Smooth muscle cell (in vitro differentiated cells): ENCODE measurements around the gene NUP210L. TPM values are rescaled to one million over a fixed set of nuclear protein-coding genes. Genes with fewer than 3 reads are reported as not detected.
A peak's percentile ranks its signal among the peaks of the same experiment; 100 is the strongest.

Experiments used
- DNase-seq: peaks from one replicate; lab custom pipeline; 2025; ENCODE audit not compliant: unreplicated experiment; lab: John Stamatoyannopoulos, UW
- H2AFZ ChIP-seq: fragments of 200-600 bp; sonication (generic); 2 replicates; pipeline ENCODE4 v1.6.0; 2016; ENCODE audit warnings: antibody characterized with exemption, low read depth, mild to moderate bottlenecking
- H3F3A ChIP-seq: fragments of 200-600 bp; sonication (generic); 2 replicates; pipeline ENCODE4 v1.6.0; 2017; ENCODE audit warnings: antibody characterized with exemption, low read depth
- H3K27ac ChIP-seq: fragments of 200-600 bp; sonication (generic); 2 replicates; pipeline ENCODE4 v1.5.1; 2016; ENCODE audit warnings: low read depth, mild to moderate bottlenecking
- H3K27me3 ChIP-seq: fragments of 200-600 bp; sonication (generic); 2 replicates; pipeline ENCODE4 v1.6.1; 2016; ENCODE audit warnings: low read depth, mild to moderate bottlenecking
- H3K36me3 ChIP-seq: fragments of 200-600 bp; sonication (generic); 2 replicates; pipeline ENCODE4 v1.5.1; 2016; ENCODE audit warnings: low read depth
- H3K4me1 ChIP-seq: fragments of 200-600 bp; sonication (generic); 2 replicates; pipeline ENCODE4 v1.5.1; 2016; ENCODE audit warnings: low read depth
- H3K4me2 ChIP-seq: fragments of 200-600 bp; sonication (generic); 2 replicates; pipeline ENCODE4 v1.6.0; 2016; ENCODE audit warnings: mild to moderate bottlenecking
- H3K4me3 ChIP-seq: fragments of 200-600 bp; sonication (generic); 2 replicates; pipeline ENCODE4 v1.5.1; 2016; ENCODE audit warnings: mild to moderate bottlenecking
- H3K79me2 ChIP-seq: fragments of 200-600 bp; sonication (generic); 2 replicates; pipeline ENCODE4 v1.6.0; 2016; ENCODE audit warnings: low read depth, mild to moderate bottlenecking
- H3K9ac ChIP-seq: fragments of 200-600 bp; sonication (generic); 2 replicates; pipeline ENCODE4 v1.6.0; 2016; ENCODE audit warnings: low read depth
- H3K9me3 ChIP-seq: fragments of 200-600 bp; sonication (generic); replicated peaks from 2 replicates; pipeline ENCODE4 v1.5.1; 2016; ENCODE audit warnings: low read depth
- H4K20me1 ChIP-seq: fragments of 200-600 bp; sonication (generic); 2 replicates; pipeline ENCODE4 v1.6.0; 2016; ENCODE audit warnings: low read depth
- CTCF ChIP-seq: fragments of 200-600 bp; sonication (generic); IDR thresholded peaks from 2 replicates; pipeline ENCODE4 v1.5.1; 2017; ENCODE audit warnings: borderline replicate concordance, mild to moderate bottlenecking, antibody characterized with exemption; ENCODE audit not compliant: insufficient read depth, poor library complexity, severe bottlenecking
- WGBS: methylation state at CpG from one replicate; pipeline ENCODE4 v1.1.7; 2016; ENCODE audit warnings: low lambda C conversion rate; 5-methylcytosine and 5-hydroxymethylcytosine counted together
- polyA plus RNA-seq: library from polyadenylated mRNA; unstranded; fragments of >200 nt; fragmentation: Nextera tagmentation; extraction: Ambion mirVana; gene quantifications from 2 replicates; pipeline ENCODE4 v1.2.1, GENCODE V29; 2016
- total RNA-seq: library from RNA; depleted of rRNA; stranded (reverse); fragments of >200 nt; gene quantifications from 2 replicates; pipeline ENCODE4 v1.2.3, GENCODE V29; 2014

NUP210L gene
- total RNA-seq, result 0.90 TPM in 1 of 2 replicates, not detected in the other
- 0.15 TPM in 1 of 2 replicates, not detected in the other for polyA plus RNA-seq

GRCh38 chr1:154154534-154155191 is at the start of gene NUP210L:
Gene NUP210L, minus strand, starts transcription at chr1:154155073.
- H3K27ac ChIP-seq, result peak within 1 kb of the TSS; percentile 73
- H3K27me3 ChIP-seq, result no peaks in the 10 kb centered on the region

DNA sequence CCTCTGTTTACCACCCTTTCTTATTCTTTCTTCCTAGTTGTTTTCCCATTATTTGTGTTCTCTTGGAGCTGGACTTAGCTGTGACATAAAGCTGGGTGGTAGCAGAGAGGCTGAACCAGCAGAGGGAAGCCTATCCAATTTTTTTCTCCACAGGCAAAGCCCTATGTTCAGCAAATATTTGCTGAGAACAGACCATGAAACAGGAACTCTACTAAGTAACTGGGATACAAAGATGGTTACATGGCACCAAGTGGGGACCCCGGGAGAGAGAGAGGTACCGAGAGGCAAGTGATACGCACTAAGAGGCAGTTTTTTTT is 44.6 kb upstream of the NUP210L start:
- Histone ChIP-seq H3K79me2 (no peaks in the 10 kb centered on the region), H3K4me1 (no peaks in the 10 kb centered on the region), H2AFZ (peak overlapping the region; percentile 20), H3K27me3 (peaks cover 6% of the 10 kb centered on the region), H3K27ac (no peak overlapping the region), H3F3A (no peaks in the 10 kb centered on the region), H4K20me1 (no peaks in the 10 kb centered on the region), H3K9me3 (no peaks in the 10 kb centered on the region), H3K9ac (no peak overlapping the region), H3K4me2 (peak overlapping the region; percentile 74), H3K36me3 (no peaks in the 10 kb centered on the region), H3K4me3 (no peak overlapping the region)
- no peak for DNase-seq
- TF ChIP-seq CTCF, result no peak
- 93% methylated on average over 3 of the region's 3 CpGs for WGBS

More at GRCh38 chr1:154154534-154155191, at the start of gene NUP210L:
- TF ChIP-seq CTCF, result no peak
- Histone ChIP-seq H3K9me3 (no peaks in the 10 kb centered on the region), H2AFZ (no peak within 1 kb of the TSS), H3K4me3 (no peak within 1 kb of the TSS), H3K36me3 (peaks cover 2% of the 10 kb centered on the region), H3K4me2 (peak within 1 kb of the TSS; percentile 18), H3K79me2 (no peaks in the 10 kb centered on the region), H3K9ac (no peak within 1 kb of the TSS), H4K20me1 (peaks cover 31% of the 10 kb centered on the region), H3F3A (peaks cover 36% of the 10 kb centered on the region), H3K4me1 (peaks cover 13% of the 10 kb centered on the region)
- no peak for DNase-seq
- 85% methylated on average over 29 of the region's 29 CpGs for WGBS

- no peak for DNase-seq
- no peak overlapping the region for H3K9ac ChIP-seq
These were observed 44.1 kb upstream of the NUP210L start for GRCh38 chr1:154198756-154199562.

More at GRCh38 chr1:154198756-154199562, 44.1 kb upstream of the NUP210L start:
- H3K9me3 ChIP-seq, result no peaks in the 10 kb centered on the region
- H2AFZ ChIP-seq, result peak overlapping the region; percentile 20
- no peaks in the 10 kb centered on the region for H3K36me3 ChIP-seq
- peak; percentile 51 for TF ChIP-seq CTCF
- no peaks in the 10 kb centered on the region for H3K79me2 ChIP-seq
- H3F3A ChIP-seq, result no peaks in the 10 kb centered on the region
- peak overlapping the region; percentile 22 for H3K4me3 ChIP-seq
- no peaks in the 10 kb centered on the region for H3K4me1 ChIP-seq
- WGBS, result 17% methylated on average over 5 of the region's 5 CpGs
- no peaks in the 10 kb centered on the region for H4K20me1 ChIP-seq
- peak overlapping the region; percentile 74 for H3K4me2 ChIP-seq
- H3K27ac ChIP-seq, result no peak overlapping the region
- peaks cover 11% of the 10 kb centered on the region for H3K27me3 ChIP-seq
